ENCODE data around the gene BAX.

DNA sequence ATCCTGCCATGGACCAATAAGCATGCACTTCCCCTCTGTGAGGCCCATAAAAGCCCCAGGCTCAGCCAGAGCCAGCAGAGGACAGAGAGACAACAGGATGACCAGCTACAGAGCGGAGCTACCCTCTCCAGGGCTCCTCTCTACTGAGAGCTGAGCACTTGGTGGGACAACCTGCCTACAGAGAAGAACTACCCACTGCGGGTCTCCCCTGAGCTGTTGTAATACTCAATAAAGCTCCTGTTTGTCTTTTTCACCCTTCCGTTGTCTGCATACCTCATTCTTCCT, 7.5 kb upstream of the BAX start:
- TF ChIP-seq ARNT (IDR thresholded peaks at IDR 0.05) (no peak), LEF1 (IDR thresholded peaks at IDR 0.05; ENCODE audit: borderline replicate concordance) (no peak), SP1 (IDR thresholded peaks at IDR 0.05) (no peak), ZNF384 (IDR thresholded peaks at IDR 0.05) (no peak), FOXM1 (IDR thresholded peaks at IDR 0.05; ENCODE audit: borderline replicate concordance) (no peak), L3MBTL2 (conservative IDR thresholded peaks at IDR 0.05) (no peak), BHLHE40 (IDR thresholded peaks at IDR 0.05; ENCODE audit: borderline replicate concordance) (no peak), FOXA1 (IDR thresholded peaks at IDR 0.05) (no peak), CTBP1 (IDR thresholded peaks at IDR 0.05; ENCODE audit: borderline replicate concordance) (no peak), SUZ12 (IDR thresholded peaks at IDR 0.05) (no peak), NFRKB (IDR thresholded peaks at IDR 0.05) (no peak), FOXK2 (IDR thresholded peaks at IDR 0.05) (no peak), HDGF (IDR thresholded peaks at IDR 0.05; ENCODE audit: borderline replicate concordance) (no peak)
- TF ChIP-seq, protein P1, sequence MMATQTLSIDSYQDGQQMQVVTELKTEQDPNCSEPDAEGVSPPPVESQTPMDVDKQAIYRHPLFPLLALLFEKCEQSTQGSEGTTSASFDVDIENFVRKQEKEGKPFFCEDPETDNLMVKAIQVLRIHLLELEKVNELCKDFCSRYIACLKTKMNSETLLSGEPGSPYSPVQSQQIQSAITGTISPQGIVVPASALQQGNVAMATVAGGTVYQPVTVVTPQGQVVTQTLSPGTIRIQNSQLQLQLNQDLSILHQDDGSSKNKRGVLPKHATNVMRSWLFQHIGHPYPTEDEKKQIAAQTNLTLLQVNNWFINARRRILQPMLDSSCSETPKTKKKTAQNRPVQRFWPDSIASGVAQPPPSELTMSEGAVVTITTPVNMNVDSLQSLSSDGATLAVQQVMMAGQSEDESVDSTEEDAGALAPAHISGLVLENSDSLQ (IDR thresholded peaks at IDR 0.05): no peak

Measured in HEK293T (cell line).